NCI-H510A (cell line): ENCODE results near the gene SLC8A1.

Experiments
- DNase-seq: peaks from one replicate; lab custom pipeline; 2025; lab: John Stamatoyannopoulos, UW

The SLC8A1 gene

DNA sequence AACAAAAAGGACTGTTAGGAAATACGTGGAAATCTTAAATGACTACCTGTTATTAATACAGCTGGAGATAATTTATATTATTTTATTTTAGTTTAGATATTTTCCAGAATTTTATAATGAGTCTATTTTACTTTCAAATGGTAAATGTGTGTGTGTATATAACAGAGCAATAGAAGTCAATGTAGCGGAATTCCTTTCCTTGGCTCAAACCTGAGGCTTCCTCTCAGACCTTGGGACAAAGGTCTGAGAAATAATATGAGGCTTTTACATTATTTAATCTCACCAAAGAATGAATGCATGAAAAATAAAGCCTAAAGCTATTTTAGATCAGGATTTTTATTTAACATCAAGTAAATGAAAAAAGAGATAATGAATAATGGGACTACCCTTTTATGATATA lies 65.7 kb downstream of the SLC8A1 start:
- DNase-seq = no peak

- no peak for DNase-seq
Observed at GRCh38 chr2:40384714-40385113, 67.2 kb downstream of the SLC8A1 start.

GRCh38 chr2:40384233-40384632 lies 67.7 kb downstream of the SLC8A1 start:
- DNase-seq = no peak

- no peak for DNase-seq
Observed at GRCh38 chr2:40380721-40381120, 71.2 kb downstream of the SLC8A1 start.

- no peak for DNase-seq
Observed at GRCh38 chr2:40380041-40380440, 71.8 kb downstream of the SLC8A1 start.

GRCh38 chr2:40374543-40375240 lies 77.2 kb downstream of the SLC8A1 start:
- no peak for DNase-seq

DNA sequence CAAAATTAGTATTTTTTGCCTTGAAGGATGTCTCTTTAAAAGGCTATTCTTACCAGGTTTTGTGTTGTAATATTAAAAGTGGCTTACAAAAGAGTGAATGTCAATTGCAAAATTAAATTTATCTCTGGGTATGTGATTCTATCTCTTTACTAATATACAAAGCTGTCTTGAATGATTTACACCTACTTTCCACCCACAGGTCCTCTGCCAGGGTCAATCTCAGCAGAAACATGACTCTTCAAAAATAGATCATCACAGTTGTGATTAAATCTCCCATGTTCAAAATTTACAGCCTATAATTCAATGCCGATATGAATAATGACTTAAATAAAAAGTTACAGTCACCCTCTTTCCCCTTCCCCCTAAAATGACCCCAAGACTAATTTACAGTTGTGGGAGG lies 78.8 kb downstream of the SLC8A1 start:
- no peak for DNase-seq

GRCh38 chr2:40372283-40372985 lies 79.5 kb downstream of the SLC8A1 start:
- DNase-seq = no peak

DNA sequence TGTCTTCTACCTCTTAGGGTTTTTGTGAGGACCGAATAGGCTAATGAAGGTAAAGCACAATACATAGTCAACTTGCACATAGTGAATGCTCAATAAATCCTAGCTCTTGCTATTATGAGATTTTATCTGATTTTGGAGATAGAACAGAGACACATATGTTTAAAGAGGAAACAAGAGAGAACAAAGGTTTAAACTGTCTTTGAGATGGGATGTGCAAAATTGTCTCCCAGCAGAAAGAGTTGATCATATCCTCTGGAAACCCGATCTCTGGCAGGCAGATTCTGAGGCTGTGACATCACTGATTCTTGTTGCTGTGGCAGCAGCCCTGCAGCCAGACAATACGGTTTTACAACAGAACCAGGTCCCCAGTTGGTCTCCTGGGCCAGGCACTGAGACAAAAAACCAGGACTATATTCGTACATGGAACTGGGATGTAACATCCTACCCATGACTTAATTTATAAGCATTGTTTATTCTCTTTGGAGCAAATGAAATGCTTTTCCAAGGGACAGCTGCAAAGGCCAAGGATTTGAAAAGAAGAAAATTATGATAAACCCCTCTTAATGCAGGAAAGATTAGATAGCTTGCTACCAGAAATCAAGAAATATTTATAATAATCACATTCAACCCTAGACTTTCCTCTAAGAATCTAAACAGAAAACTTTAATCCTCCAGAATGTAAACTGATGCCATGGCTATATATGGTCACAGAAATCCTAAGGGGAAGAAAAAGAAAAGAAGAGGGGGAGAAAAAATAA lies 80.2 kb downstream of the SLC8A1 start:
- DNase-seq = peak; percentile 25

GRCh38 chr2:40370007-40370395 lies 81.9 kb downstream of the SLC8A1 start:
- DNase-seq = no peak

DNA sequence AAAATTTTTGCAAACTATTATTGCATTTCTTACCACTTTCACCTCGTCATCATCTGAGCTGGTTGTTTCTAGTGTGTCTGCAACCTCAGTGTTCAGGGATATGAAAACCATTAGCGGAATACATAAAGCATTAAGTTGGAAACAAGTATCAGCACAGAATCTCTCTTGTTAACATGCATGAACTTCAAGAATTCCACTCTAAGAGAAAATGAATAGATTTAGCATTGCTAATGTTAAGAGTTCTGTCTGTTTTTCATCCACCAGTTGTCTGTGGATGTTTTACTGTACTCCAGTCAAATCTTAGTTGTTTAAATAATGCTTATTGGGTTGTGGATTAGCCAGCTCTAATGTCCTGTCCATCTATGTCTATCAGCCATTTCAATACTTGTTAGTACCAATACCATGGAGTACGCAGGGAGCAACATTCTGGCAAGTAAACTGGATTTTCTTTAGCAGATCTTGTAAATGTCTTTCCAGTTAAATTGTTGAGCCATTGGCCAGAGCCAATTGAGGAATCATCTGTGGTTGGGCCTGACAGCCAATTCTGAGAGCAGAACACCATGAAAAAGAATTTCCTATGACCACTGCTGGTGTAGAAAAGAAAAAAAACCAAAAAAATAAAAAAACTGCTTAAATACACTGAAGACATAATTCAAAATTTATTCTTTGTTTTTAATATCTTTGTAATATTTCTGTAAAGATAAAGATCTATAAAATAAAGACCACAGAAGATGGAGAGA lies 82.5 kb downstream of the SLC8A1 start:
- DNase-seq = no peak

GRCh38 chr2:40367652-40368051 lies 84.2 kb downstream of the SLC8A1 start:
- no peak for DNase-seq

- no peak for DNase-seq
Observed at GRCh38 chr2:40367032-40367431, 84.9 kb downstream of the SLC8A1 start.

DNA sequence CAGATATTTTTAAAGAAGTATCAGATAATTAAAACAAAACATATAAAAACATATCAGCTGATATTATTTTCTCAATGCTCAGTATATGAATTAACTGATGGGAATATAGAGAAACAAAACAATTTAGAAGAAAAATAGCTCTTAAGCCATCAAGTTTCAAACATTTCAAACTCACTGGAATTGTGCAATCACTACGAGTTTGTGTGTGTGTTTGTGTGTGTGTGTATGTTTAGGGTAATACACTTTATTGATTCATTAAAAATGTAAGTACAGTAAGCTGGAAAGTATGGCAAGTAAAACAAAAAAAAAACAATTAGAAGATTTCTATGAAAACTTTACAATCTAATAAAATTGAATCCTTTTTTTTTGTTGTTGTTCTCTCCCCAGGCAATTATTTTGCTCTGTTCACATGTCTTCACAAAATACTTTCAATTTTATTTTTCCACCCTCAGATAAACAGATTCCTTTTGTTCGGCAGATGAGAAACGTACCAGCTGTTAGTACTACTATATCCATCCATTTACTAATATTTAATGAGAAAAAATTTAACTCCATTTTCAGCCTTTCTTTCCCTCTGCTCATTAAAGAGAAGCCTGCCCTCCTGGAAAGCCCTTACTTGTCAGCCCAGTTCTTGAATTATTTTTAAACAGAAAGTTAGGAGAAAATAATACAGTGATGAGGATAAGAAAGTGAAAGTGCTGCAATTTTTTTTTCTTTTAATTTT lies 87.6 kb downstream of the SLC8A1 start:
- no peak for DNase-seq

GRCh38 chr2:40363631-40364030 lies 88.3 kb downstream of the SLC8A1 start:
- DNase-seq = no peak

GRCh38 chr2:40363231-40363630 lies 88.7 kb downstream of the SLC8A1 start:
- no peak for DNase-seq

- DNase-seq = no peak
Observed at GRCh38 chr2:40361478-40361877, 90.4 kb downstream of the SLC8A1 start.

DNA sequence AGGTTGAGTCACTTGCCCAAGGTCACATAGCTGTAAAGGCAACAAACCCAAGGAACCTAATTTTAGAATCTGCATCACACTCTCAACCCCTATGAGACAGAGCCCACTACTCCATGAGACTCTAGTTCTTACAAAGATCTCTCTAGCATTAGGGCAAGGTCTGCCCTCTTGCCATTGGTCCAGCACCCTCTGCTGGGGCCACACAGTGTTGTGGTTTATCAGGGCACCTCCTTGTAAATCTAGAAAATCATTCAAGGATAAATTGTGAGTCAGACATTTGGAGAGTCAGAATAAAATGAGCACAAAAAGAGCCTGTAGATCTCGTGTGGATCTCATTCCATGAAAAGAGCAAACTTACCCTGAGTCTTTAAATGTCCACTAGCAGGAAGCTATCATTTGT lies 91.2 kb downstream of the SLC8A1 start:
- DNase-seq = no peak

DNA sequence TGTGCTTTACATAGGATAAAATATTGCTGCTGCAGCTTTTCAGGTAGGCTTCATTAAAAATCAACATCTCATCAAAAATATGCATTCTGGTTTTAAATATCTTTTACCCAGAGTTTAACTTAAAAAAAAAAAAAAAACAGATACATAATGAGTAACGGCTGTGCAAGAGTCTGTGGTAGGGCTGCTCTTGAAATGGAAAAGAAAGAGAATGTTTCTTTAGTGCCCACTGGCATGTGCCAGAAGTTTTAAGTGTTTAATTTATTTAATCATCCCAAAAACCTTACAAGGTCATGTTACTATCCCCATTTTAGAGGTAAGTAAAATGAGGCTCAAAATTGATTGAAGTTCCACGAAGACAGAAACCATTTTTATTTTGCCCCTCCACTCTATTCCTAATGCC lies 92.1 kb downstream of the SLC8A1 start:
- no peak for DNase-seq

- DNase-seq = no peak
Observed at GRCh38 chr2:40358783-40359182, 93.1 kb downstream of the SLC8A1 start.

GRCh38 chr2:40357667-40358066 lies 94.2 kb downstream of the SLC8A1 start:
- DNase-seq = no peak

DNA sequence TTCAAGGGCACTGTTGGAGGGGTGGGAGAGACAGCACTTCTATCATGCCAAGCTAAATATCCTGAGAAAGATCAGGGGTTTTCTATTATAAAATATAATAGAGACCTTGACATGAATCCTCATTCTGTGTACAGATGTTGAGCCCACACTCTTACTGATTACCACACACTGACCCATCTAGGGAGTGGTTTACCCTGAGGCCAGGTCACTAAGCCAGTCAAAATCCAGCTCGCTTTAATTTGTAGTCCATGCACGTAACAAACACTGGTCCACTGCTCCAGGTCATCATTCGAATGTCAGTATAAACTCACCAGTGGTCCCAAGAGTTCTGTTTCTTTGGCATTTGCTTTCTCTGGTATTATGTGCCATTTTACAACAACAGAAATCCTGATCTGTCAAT lies 96.4 kb downstream of the SLC8A1 start:
- DNase-seq = no peak
